RWPE2 (cell line): ENCODE data around the gene NFYA.
A peak's percentile ranks its signal among the peaks of the same experiment; 100 is the strongest.

Source experiments
- ATAC-seq: fragments of 200-7000 bp; cut with Tn5 transposase; 3 replicates; pipeline ENCODE4 v1.9.1; 2021; ENCODE audit warnings: low read depth
- DNase-seq: peaks from one replicate; pipeline ENCODE4 v3.0.0-alpha.2; 2020; ENCODE audit warnings: low spot score
- H3K27ac ChIP-seq: fragments of 450-650 bp; 2 replicates; pipeline ENCODE4 v1.5.1; 2017; ENCODE audit warnings: mild to moderate bottlenecking; ENCODE audit not compliant: poor library complexity, severe bottlenecking
- H3K27me3 ChIP-seq: fragments of 250-450 bp; sonication (Bioruptor Pico); 2 replicates; pipeline ENCODE4 v1.5.1; 2021; ENCODE audit warnings: mild to moderate bottlenecking, moderate library complexity; ENCODE audit not compliant: insufficient read depth, poor library complexity, severe bottlenecking
- H3K36me3 ChIP-seq: fragments of 250-450 bp; sonication (Bioruptor Pico); 2 replicates; pipeline ENCODE4 v1.5.1; 2020; ENCODE audit warnings: low read depth, mild to moderate bottlenecking, moderate library complexity
- H3K4me1 ChIP-seq: fragments of 250-450 bp; sonication (Bioruptor Pico); 2 replicates; pipeline ENCODE4 v1.5.1; 2021; ENCODE audit warnings: mild to moderate bottlenecking, moderate library complexity; ENCODE audit not compliant: insufficient read depth, poor library complexity, severe bottlenecking
- H3K4me3 ChIP-seq: fragments of 250-450 bp; sonication (Bioruptor Pico); 2 replicates; pipeline ENCODE4 v1.5.1; 2021; ENCODE audit warnings: mild to moderate bottlenecking, moderate library complexity; ENCODE audit not compliant: severe bottlenecking
- H3K9me3 ChIP-seq: fragments of 250-450 bp; sonication (Bioruptor Pico); 2 replicates; pipeline ENCODE4 v1.5.1; 2021; ENCODE audit warnings: mild to moderate bottlenecking, moderate library complexity; ENCODE audit not compliant: severe bottlenecking
- TF ChIP-seq, protein P1 (sequence below): fragments of 450-650 bp; IDR thresholded peaks from one replicate; pipeline ENCODE4 v1.5.1; 2017; ENCODE audit warnings: mild to moderate bottlenecking, moderate library complexity; ENCODE audit not compliant: poor library complexity, severe bottlenecking

Gene NFYA

DNA sequence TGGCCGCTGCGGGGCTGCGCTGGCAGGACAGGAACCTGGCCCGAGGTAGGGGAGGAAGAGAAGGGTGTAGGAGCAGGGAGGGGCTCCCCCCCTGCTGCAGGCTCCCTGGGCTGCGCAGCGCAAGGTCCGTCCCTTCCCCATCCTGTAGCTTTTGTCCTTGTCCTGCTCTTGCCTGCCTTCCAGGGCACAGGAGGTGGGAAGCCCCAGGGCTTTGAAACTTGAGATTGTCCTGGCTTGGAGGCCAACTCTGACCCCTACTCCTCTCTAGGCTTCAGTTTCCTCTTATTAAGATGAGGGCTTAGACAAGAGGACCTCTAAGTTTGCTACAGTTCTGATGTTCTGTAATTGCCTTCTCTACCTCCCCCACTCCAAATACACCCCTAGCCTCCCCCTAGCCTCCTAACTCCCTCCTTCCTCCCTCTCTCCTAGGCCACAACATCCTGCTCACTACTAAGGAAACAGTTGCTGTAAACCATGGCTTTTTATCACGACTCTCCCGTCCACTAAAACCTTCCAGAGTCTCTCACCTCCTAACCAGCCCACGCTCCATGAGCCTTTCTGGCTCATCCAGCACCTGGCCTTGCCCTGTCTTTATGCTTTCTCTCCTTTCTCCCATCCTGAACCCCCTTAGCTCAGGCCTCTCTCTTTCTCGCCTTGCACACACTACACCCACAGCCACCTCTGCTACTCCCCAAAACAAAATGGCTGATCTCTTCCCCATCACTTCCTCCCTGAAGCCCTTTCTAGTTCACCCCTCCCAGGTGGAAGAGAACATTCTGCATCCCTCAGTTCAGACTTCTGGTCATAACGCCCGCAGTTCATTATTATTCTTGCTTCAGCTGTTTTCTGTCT lies 44.0 kb upstream of the NFYA start:
- peak; percentile 15; the same call in 2 of the 3 replicates for ATAC-seq
- no peaks in the 10 kb centered on the region for H3K27me3 ChIP-seq
- H3K27ac ChIP-seq, result no peak overlapping the region
- no peak for DNase-seq
- TF ChIP-seq, protein P1, sequence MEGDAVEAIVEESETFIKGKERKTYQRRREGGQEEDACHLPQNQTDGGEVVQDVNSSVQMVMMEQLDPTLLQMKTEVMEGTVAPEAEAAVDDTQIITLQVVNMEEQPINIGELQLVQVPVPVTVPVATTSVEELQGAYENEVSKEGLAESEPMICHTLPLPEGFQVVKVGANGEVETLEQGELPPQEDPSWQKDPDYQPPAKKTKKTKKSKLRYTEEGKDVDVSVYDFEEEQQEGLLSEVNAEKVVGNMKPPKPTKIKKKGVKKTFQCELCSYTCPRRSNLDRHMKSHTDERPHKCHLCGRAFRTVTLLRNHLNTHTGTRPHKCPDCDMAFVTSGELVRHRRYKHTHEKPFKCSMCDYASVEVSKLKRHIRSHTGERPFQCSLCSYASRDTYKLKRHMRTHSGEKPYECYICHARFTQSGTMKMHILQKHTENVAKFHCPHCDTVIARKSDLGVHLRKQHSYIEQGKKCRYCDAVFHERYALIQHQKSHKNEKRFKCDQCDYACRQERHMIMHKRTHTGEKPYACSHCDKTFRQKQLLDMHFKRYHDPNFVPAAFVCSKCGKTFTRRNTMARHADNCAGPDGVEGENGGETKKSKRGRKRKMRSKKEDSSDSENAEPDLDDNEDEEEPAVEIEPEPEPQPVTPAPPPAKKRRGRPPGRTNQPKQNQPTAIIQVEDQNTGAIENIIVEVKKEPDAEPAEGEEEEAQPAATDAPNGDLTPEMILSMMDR, result no peak
- H3K4me1 ChIP-seq, result peaks cover 7% of the 10 kb centered on the region
- no peaks in the 10 kb centered on the region for H3K9me3 ChIP-seq
- H3K36me3 ChIP-seq, result no peaks in the 10 kb centered on the region
- H3K4me3 ChIP-seq, result peak overlapping the region; percentile 17

DNA sequence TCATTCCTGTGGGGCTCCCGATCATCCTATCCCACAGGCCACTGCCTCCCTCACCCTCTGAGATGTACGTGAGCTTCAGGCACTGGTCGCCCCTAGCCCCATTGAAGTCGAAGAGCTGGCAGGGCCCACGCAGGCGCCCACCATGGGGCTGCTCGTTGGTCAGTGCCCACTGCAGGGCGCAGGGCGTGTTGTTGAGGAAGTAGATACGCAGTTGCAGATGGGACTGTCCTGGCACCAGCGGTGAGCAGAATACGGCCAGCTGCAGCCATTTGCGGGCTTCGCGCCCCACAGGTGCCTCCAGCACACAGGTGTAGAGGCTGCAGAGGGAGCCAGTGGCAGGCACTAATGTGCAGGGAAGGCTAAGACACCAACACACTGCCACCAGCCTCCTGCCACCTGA lies 39.9 kb upstream of the NFYA start:
- Histone ChIP-seq H3K36me3 (no peaks in the 10 kb centered on the region), H3K4me1 (peaks cover 24% of the 10 kb centered on the region), H3K9me3 (no peaks in the 10 kb centered on the region), H3K27ac (no peak overlapping the region), H3K27me3 (no peaks in the 10 kb centered on the region), H3K4me3 (no peak overlapping the region)
- TF ChIP-seq, protein P1, result no peak
- no peak for DNase-seq
- ATAC-seq, result no peak

DNA sequence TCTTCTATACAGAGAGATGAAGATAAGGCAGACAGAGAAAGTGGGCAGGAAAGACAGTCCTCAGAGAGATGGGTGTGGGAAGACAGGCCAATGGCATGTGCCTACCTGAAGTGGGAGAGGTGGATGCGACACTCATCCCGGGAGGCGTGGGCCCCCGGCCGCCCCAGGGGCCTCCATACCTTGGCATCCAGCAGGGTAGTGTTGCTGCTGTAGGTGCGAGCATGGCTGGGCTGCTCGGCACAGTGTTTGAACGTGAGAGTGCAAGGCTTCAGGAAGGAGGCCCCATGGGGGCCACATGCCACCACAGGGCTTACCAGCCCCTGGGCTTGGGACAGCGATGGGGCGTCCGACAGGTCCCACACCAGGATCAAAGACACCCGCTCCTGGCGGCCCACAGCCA lies 39.0 kb upstream of the NFYA start:
- no peak overlapping the region for H3K4me3 ChIP-seq
- TF ChIP-seq, protein P1, result no peak
- no peak for ATAC-seq
- H3K27me3 ChIP-seq, result no peaks in the 10 kb centered on the region
- H3K9me3 ChIP-seq, result no peaks in the 10 kb centered on the region
- no peaks in the 10 kb centered on the region for H3K36me3 ChIP-seq
- no peak overlapping the region for H3K27ac ChIP-seq
- peaks cover 19% of the 10 kb centered on the region for H3K4me1 ChIP-seq
- DNase-seq, result no peak

DNA sequence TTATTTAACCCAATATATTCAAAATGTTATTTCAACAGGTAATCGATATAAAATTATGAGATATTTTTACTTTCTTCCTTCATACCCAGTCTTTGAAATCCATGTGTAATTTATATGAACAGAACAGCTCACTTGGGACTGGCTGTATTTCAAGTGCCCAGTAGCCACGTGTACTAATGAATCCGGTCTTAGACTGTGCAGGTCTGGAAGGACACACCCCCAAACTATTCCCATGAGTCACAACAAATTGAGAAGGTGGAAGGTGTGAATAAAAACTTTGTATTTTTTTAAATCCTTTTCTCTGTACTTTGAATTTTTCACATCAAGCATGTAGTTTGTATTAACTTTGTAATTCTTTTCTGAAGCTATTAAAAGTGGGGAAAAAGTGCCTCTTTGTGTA lies 36.6 kb upstream of the NFYA start:
- TF ChIP-seq, protein P1, result no peak
- peak overlapping the region; percentile 29 for H3K27ac ChIP-seq
- H3K4me3 ChIP-seq, result no peak overlapping the region
- no peaks in the 10 kb centered on the region for H3K9me3 ChIP-seq
- no peaks in the 10 kb centered on the region for H3K27me3 ChIP-seq
- peaks cover 42% of the 10 kb centered on the region for H3K4me1 ChIP-seq
- peak; percentile 82 for ATAC-seq
- H3K36me3 ChIP-seq, result no peaks in the 10 kb centered on the region
- no peak for DNase-seq

DNA sequence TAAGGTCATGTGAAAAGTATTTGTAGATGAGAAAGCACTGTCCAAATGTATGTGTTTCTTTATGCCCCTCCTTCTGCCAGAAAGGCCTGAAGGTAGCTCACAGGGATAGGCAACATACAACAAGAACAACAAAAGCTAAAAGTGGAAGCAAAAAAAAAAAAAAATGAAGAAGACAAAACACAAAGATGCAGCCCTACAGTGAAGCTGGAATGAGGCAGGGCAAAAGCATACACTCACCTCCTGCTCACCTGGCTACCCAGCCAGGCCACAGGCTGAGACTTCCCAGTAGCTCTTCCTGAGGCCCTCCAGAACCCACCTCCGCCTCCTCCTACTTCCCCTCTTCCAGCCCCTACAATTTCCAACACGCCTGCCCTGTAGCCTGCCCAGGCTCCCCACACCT lies 36.2 kb upstream of the NFYA start:
- TF ChIP-seq, protein P1, result no peak
- no peaks in the 10 kb centered on the region for H3K9me3 ChIP-seq
- H3K4me1 ChIP-seq, result peaks cover 43% of the 10 kb centered on the region
- H3K27ac ChIP-seq, result peak overlapping the region; percentile 29
- no peak for DNase-seq
- H3K36me3 ChIP-seq, result no peaks in the 10 kb centered on the region
- H3K27me3 ChIP-seq, result no peaks in the 10 kb centered on the region
- H3K4me3 ChIP-seq, result no peak overlapping the region
- ATAC-seq, result peak; percentile 20; the same call in 2 of the 3 replicates
